HG03196 (cell line): ENCODE results near the gene KRT40.

Source experiments
- ATAC-seq: cut with Tn5 transposase; IDR thresholded peaks from one replicate; pipeline ENCODE4 v1.9.1; 2021; ENCODE audit not compliant: unreplicated experiment

KRT40 gene

GRCh38 chr17:40953881-40954280 is 30.2 kb downstream of the KRT40 start:
- no peak for ATAC-seq

- ATAC-seq, result no peak
Observed at GRCh38 chr17:40952661-40953060, 31.5 kb downstream of the KRT40 start.

- ATAC-seq, result no peak
Observed at GRCh38 chr17:40952154-40952553, 32.0 kb downstream of the KRT40 start.

- ATAC-seq, result no peak
Observed at GRCh38 chr17:40951011-40951622, 33.0 kb downstream of the KRT40 start.

GRCh38 chr17:40950176-40950575 is 34.0 kb downstream of the KRT40 start:
- ATAC-seq, result no peak

- ATAC-seq, result no peak
Observed at GRCh38 chr17:40949418-40949817, 34.7 kb downstream of the KRT40 start.

- ATAC-seq, result no peak
Observed at GRCh38 chr17:40947929-40948328, 36.2 kb downstream of the KRT40 start.

- ATAC-seq, result no peak
Observed at GRCh38 chr17:40945414-40945813, 38.7 kb downstream of the KRT40 start.

GRCh38 chr17:40944531-40944930 is 39.6 kb downstream of the KRT40 start:
- ATAC-seq, result no peak

GRCh38 chr17:40942553-40942952 is 41.6 kb downstream of the KRT40 start:
- no peak for ATAC-seq

- ATAC-seq, result no peak
Observed at GRCh38 chr17:40940266-40940665, 43.9 kb downstream of the KRT40 start.

- no peak for ATAC-seq
Observed at GRCh38 chr17:40938981-40939380, 45.1 kb downstream of the KRT40 start.

GRCh38 chr17:40937384-40937819 is 46.7 kb downstream of the KRT40 start, which contains the start of gene KRT23:
KRT23 (minus strand) TSS chr17:40937646; CDS start chr17:40936603, 1,043 bp downstream.
- ATAC-seq, result no peak

GRCh38 chr17:40936976-40937375 is 47.1 kb downstream of the KRT40 start:
- ATAC-seq, result no peak

- no peak for ATAC-seq
Observed at GRCh38 chr17:40936437-40936971, 47.6 kb downstream of the KRT40 start.

GRCh38 chr17:40935624-40936023 is 48.5 kb downstream of the KRT40 start:
- ATAC-seq, result no peak

GRCh38 chr17:40932608-40933007 is 51.5 kb downstream of the KRT40 start:
- ATAC-seq, result no peak

GRCh38 chr17:40931311-40931710 is 52.8 kb downstream of the KRT40 start:
- ATAC-seq, result no peak
